ENCODE measurements around the gene SLCO2A1. TPM values are rescaled to one million over a fixed set of nuclear protein-coding genes. Genes with fewer than 3 reads are reported as not detected.

Gene SLCO2A1
- total RNA-seq, 4 donors from 2014 or later, result 7.8 to 12.0 (median 11.1) TPM

DNA sequence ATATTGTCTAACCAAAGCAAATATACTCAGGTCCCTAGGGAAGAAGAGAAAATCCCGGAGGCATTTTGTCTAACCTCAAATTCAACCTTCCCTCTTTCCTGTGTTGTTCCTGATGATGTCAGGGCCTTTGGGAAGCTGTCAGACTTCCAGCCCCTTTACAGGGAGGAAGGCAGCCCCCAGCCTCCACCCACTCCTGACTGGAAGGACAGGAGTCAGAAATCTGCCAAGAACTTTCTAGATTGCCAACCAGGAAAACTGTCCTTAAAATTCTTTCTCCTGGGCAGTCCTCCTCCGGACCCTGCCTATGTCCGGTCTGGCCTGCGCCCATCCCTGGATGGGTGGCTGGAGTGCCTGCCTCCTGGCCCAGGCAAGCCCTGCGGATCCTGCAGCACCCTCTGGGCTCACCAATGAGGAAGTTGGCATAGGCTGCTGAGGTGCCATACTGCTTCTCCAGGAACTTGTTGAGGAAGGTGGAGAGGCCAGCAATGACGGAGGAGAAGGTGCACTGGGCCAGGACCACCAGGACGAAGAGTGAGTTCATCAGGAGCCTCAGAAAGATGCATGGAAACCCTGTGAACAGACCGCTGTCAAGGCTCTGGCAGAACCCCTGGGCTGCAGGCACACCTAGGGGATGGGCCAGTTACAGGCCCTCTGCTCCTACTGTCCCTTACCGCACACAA, 81.5 kb downstream of the SLCO2A1 start:
- 83 to 85% methylated on average over 2 to 4 of the region's 9 CpGs for WGBS, 2 donors (ENCODE audit: low coverage in 1 of 2)
- peaks cover 0 to 5% (median 0%) of the 10 kb centered on the region in 3 donors for H3K9me3 ChIP-seq
- no peak for TF ChIP-seq EP300 (IDR thresholded peaks at IDR 0.05)
- TF ChIP-seq, protein P1, sequence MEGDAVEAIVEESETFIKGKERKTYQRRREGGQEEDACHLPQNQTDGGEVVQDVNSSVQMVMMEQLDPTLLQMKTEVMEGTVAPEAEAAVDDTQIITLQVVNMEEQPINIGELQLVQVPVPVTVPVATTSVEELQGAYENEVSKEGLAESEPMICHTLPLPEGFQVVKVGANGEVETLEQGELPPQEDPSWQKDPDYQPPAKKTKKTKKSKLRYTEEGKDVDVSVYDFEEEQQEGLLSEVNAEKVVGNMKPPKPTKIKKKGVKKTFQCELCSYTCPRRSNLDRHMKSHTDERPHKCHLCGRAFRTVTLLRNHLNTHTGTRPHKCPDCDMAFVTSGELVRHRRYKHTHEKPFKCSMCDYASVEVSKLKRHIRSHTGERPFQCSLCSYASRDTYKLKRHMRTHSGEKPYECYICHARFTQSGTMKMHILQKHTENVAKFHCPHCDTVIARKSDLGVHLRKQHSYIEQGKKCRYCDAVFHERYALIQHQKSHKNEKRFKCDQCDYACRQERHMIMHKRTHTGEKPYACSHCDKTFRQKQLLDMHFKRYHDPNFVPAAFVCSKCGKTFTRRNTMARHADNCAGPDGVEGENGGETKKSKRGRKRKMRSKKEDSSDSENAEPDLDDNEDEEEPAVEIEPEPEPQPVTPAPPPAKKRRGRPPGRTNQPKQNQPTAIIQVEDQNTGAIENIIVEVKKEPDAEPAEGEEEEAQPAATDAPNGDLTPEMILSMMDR (IDR thresholded peaks at IDR 0.05), result no peak
- no peak for TF ChIP-seq POLR2A (IDR thresholded peaks at IDR 0.05)
- peak; percentile 7 for TF ChIP-seq POLR2AphosphoS5 (IDR thresholded peaks at IDR 0.05)
- no peaks in the 10 kb centered on the region for H3K36me3 ChIP-seq
- H3K27me3 ChIP-seq, result no peaks in the 10 kb centered on the region
- no peak overlapping the region for H3K4me3 ChIP-seq
- H3K4me1 ChIP-seq, result peaks cover 0 to 29% (median 12%) of the 10 kb centered on the region in 3 donors
- peak; percentile 7 for ATAC-seq
- H3K27ac ChIP-seq, result peak overlapping the region in 2 of 4 donors; percentile 2 to 13

DNA sequence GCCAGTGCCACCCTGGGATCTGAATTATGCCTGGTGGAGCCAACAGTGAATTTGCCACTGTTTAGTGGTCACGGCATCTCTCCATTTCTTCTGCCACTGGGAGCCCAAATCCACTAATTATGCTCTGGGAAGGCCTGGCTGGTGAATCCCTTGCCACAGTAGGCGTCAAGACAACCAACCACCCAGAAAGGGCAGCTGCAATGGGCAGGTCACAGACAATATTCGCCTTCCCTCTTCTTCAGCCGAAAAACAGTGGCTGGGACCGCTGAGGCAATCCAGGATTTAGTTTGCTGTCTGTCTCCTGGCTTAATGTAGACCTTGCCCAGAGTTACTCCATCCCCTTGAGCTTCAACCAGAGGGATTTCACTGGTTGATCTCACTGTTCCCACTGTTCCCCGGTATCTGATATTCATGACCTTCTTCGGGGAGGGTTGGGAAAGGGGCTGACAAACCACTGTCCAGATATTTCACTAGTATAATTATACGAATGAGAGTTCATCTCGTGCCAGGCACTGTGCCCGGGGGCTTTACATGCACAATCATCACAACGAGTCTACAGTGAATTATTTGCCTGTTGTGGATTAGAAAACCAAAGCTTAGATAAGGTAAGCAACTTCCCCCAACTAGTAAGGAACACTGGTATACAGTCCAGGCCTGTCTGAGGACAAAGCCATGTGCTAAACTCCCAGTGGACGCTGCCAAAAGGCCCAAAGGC, 84.2 kb downstream of the SLCO2A1 start:
- Histone ChIP-seq H3K4me1 (peaks cover 0 to 57% (median 12%) of the 10 kb centered on the region in 3 donors), H3K27me3 (no peaks in the 10 kb centered on the region), H3K9me3 (no peaks in the 10 kb centered on the region), H3K4me3 (no peak overlapping the region), H3K36me3 (no peaks in the 10 kb centered on the region), H3K27ac (peak overlapping the region in 3 of 4 donors; percentile 66 to 74 (median 72))
- no peak for TF ChIP-seq EP300 (IDR thresholded peaks at IDR 0.05)
- TF ChIP-seq, protein P1 (IDR thresholded peaks at IDR 0.05), result no peak
- no peak for TF ChIP-seq POLR2A (IDR thresholded peaks at IDR 0.05)
- TF ChIP-seq POLR2AphosphoS5 (IDR thresholded peaks at IDR 0.05), result no peak
- ATAC-seq, result no peak
- 75 to 100% methylated on average over 1 to 7 of the region's 12 CpGs for WGBS, 2 donors (ENCODE audit: low coverage in 1 of 2)

DNA sequence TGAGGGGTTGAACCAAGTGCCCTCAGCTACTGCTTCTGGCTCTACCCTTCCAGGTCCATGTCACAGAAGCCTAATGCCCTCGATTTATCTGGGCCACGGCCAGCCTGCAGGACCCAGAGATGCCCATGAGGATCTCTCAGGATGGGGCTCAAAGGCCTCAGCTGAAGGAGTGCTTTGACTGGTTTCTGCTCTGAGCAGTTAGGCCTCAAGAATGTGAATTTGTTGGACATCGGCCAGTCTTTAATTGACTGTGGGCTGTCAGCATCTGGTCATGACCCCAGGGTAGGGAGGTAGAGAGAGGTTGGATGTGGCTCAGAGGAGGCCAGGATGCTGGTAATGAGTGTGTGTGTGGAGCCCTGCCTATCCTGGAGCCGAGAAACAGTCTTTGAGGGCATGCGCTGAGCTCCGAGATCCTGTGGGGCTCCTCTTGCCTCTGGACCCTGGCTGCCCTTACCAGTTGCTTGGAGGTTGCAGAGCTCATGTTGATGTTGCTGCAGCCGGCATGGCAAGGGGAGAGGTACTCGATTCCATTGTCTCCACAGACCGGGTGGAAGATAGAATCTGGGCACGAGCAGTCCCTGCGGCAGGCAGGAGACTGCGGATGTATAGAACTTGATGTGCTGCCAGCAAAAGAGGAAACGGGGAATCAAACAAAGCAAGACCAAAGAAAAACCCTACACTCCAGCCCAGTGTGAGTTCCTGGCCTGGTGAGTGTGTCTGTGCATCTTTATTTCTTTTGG, 84.9 kb downstream of the SLCO2A1 start:
- Histone ChIP-seq H3K4me1 (peaks cover 0 to 58% (median 12%) of the 10 kb centered on the region in 3 donors), H3K27me3 (no peaks in the 10 kb centered on the region), H3K36me3 (no peaks in the 10 kb centered on the region), H3K27ac (peak overlapping the region in 3 of 4 donors; percentile 66 to 74 (median 72)), H3K4me3 (no peak overlapping the region), H3K9me3 (no peaks in the 10 kb centered on the region)
- 54 to 66% methylated on average over 4 to 5 of the region's 13 CpGs for WGBS, 2 donors (ENCODE audit: low coverage in 1 of 2)
- peak; percentile 19 for TF ChIP-seq POLR2AphosphoS5 (IDR thresholded peaks at IDR 0.05)
- TF ChIP-seq EP300 (IDR thresholded peaks at IDR 0.05), result no peak
- ATAC-seq, result peak; percentile 71

DNA sequence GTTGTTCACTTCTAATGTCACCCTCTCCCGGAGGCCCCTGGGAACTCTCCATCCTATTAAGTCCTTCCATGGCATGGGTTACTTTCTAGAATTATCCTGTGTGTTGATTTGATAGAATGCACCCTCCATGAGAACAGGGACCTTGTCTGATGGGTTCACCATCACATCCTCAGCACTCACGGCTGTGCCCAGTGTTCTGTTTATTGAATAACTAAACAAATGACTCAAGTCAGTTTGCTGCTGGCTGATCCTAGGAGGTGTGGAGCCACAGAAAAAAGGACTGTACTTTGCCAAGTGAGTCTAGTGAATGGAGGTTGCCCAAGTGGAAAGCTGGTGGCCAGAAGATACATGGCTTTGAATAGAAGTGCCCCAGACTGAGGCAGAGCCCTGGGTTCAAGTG, 85.5 kb downstream of the SLCO2A1 start:
- no peak overlapping the region for H3K4me3 ChIP-seq
- 35 to 67% methylated on average over 1 to 2 of the region's 2 CpGs for WGBS, 2 donors (ENCODE audit: low coverage in 1 of 2)
- no peaks in the 10 kb centered on the region for H3K9me3 ChIP-seq
- H3K27ac ChIP-seq, result peak overlapping the region in 3 of 4 donors; percentile 66 to 74 (median 72)
- ATAC-seq, result no peak
- TF ChIP-seq POLR2A (IDR thresholded peaks at IDR 0.05), result no peak
- no peak for TF ChIP-seq EP300 (IDR thresholded peaks at IDR 0.05)
- TF ChIP-seq, protein P1 (IDR thresholded peaks at IDR 0.05), result no peak
- TF ChIP-seq POLR2AphosphoS5 (IDR thresholded peaks at IDR 0.05), result no peak
- no peaks in the 10 kb centered on the region for H3K27me3 ChIP-seq
- H3K36me3 ChIP-seq, result no peaks in the 10 kb centered on the region
- H3K4me1 ChIP-seq, result peaks cover 0 to 58% (median 12%) of the 10 kb centered on the region in 3 donors

DNA sequence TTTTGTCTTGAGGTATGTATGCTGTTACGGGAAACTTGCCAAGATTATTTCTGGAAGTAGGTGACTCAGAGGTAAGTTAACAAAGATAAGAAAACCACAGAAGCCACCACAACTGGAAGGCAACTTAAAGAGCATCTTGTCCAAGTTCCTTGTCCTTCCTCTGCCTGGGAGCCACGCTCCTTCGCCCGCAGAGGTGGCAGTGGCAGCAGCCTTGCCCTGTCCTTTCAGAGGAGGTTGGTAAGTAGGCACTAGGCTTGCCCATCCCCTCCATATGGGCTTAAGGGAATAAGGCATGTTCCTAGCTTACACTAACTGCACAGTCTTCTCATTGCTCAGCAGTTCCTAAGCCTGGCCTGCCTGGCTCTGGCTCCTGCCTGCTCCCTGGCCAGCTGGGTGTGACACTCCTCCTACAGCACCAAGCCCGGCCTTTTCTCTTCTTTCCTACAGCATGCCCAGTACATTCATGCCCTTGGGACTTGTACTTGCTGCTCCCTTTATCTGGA, 86.0 kb downstream of the SLCO2A1 start:
- no peaks in the 10 kb centered on the region for H3K27me3 ChIP-seq
- H3K27ac ChIP-seq, result peak overlapping the region in 3 of 4 donors; percentile 66 to 74 (median 72)
- TF ChIP-seq POLR2A (IDR thresholded peaks at IDR 0.05) (no peak), POLR2AphosphoS5 (IDR thresholded peaks at IDR 0.05) (no peak), EP300 (IDR thresholded peaks at IDR 0.05) (no peak)
- TF ChIP-seq, protein P1 (IDR thresholded peaks at IDR 0.05), result no peak
- H3K36me3 ChIP-seq, result no peaks in the 10 kb centered on the region
- no peaks in the 10 kb centered on the region for H3K9me3 ChIP-seq
- no peak overlapping the region for H3K4me3 ChIP-seq
- WGBS, 2 donors (ENCODE audit: low coverage in 1 of 2), result 54 to 57% methylated on average over 2 to 5 of the region's 5 CpGs
- no peak for ATAC-seq
- H3K4me1 ChIP-seq, result peaks cover 0 to 63% (median 12%) of the 10 kb centered on the region in 3 donors

Measured in gastroesophageal sphincter (tissue), 4 donors.